HL-60/S4 (cell line): ENCODE results near the gene VWA7.

ENCODE experiments used
- in situ Hi-C: fragments of 300-500 bp; cut with MboI; formaldehyde crosslinking; loops from 2 replicates; pipeline ENCODE4 v1.14.3; 2022; ENCODE audit warnings: low sequenced_read_pairs

VWA7 gene

GRCh38 chr6:31733734-31734133 lies 43.4 kb downstream of the VWA7 start:
- in situ Hi-C loops: no loop called here

GRCh38 chr6:31732029-31732428 lies 45.1 kb downstream of the VWA7 start:
- in situ Hi-C loops: no loop called here

GRCh38 chr6:31730631-31731086 lies 46.5 kb downstream of the VWA7 start:
- in situ Hi-C loops: no loop called here

- in situ Hi-C loops: no loop called here
These were observed 47.0 kb downstream of the VWA7 start for GRCh38 chr6:31729979-31730630.

- in situ Hi-C loops: no loop called here
These were observed 47.6 kb downstream of the VWA7 start for GRCh38 chr6:31729515-31729978.

- in situ Hi-C loops: no loop called here
These were observed 48.2 kb downstream of the VWA7 start, which contains the start of gene DDAH2 for GRCh38 chr6:31728767-31729514. DDAH2 (minus strand) TSS chr6:31729299; CDS start chr6:31729161, 138 bp downstream.

GRCh38 chr6:31727717-31728671 lies 49.1 kb downstream of the VWA7 start:
- in situ Hi-C loops: no loop called here

- in situ Hi-C loops: no loop called here
These were observed 50.0 kb downstream of the VWA7 start for GRCh38 chr6:31727034-31727716.

GRCh38 chr6:31725502-31726350 lies 51.4 kb downstream of the VWA7 start:
- in situ Hi-C loops: no loop called here

GRCh38 chr6:31723980-31724691 lies 53.0 kb downstream of the VWA7 start:
- in situ Hi-C loops: no loop called here

GRCh38 chr6:31723245-31723979 lies 53.7 kb downstream of the VWA7 start, which contains the start of gene MPIG6B:
MPIG6B (plus strand) TSS chr6:31723373; CDS start chr6:31723384, 11 bp downstream.
- in situ Hi-C loops: no loop called here

- in situ Hi-C loops: no loop called here
These were observed 55.0 kb downstream of the VWA7 start for GRCh38 chr6:31722173-31722572.

- in situ Hi-C loops: no loop called here
These were observed 55.6 kb downstream of the VWA7 start, which contains the start of gene LY6G6C for GRCh38 chr6:31721351-31722020. LY6G6C (minus strand) TSS chr6:31721746; CDS start chr6:31721679, 67 bp downstream.

GRCh38 chr6:31720196-31720770 lies 56.8 kb downstream of the VWA7 start:
- in situ Hi-C loops: no loop called here

GRCh38 chr6:31719001-31719400 lies 58.1 kb downstream of the VWA7 start:
- in situ Hi-C loops: no loop called here

- in situ Hi-C loops: no loop called here
These were observed 58.9 kb downstream of the VWA7 start for GRCh38 chr6:31718265-31718664.
